GM12872 (cell line): ENCODE data around the gene ERFE.
A peak's percentile ranks its signal among the peaks of the same experiment; 100 is the strongest.

ENCODE experiments used
- CTCF ChIP-seq: IDR thresholded peaks from 3 replicates; pipeline ENCODE4 v1.5.1; 2011; ENCODE audit warnings: low read depth, mild to moderate bottlenecking, low read length, moderate library complexity; ENCODE audit not compliant: insufficient read depth

The ERFE gene

DNA sequence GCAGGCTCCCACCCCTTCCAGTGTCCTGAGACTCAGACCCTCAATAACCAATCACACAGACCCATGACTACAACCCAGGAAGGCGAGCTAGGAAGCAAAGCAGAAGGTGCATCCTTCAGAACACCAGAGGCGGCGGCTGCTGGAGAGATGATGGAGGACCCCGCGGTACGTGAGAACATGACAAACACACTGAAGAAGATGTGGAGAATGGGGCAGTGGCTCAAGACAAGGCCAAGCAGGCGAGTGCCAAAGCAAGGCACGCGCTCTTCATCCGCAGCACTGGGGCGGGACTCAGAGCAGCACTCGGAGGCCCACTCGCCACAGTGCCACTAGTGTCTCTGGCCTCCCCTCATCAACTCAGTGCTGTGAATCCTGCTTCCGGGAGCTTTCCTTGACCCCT is 13.7 kb downstream of the ERFE start:
- no peak for TF ChIP-seq CTCF

GRCh38 chr2:238173692-238174091 is 14.9 kb downstream of the ERFE start:
- TF ChIP-seq CTCF, result peak; percentile 45; the same call in 2 of the 3 replicates

DNA sequence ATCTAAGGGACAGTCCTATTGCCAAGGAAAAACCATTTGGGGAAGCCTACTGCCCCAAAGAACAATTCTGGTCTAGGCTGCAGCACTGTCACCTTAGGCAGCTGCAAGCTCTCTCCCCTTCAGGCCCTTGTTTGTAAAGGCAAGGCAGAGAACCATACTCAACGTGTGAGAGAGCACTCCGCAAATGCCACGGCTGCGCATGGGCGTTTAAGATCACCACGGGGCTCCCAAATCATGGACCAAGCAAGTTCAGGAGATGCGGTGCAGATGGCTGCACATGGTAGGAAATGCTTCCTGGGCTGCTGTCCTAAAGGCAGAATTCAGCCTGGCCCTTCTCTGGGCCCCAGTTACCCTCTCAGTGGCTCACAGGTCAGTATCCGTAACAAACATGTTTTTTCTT is 15.5 kb downstream of the ERFE start:
- no peak for TF ChIP-seq CTCF

DNA sequence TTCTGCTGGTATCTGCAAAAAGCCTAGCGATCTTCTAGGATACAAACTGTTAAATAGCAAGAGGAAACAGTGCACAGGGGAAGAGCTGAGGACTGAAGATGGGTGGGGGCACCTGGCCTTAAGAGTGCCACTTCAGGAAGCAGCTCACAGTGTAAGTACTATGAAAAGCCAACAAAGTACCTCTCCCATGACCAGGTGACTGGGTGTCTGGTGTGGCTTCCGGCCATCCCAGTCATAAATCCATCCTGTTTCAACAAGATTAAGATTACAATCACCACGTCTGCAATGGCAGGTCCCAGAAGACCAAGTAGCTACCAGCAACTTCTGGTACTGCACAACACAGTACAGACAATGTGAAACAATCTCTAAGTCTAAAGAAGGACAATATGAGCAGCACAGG is 15.9 kb downstream of the ERFE start:
- TF ChIP-seq CTCF, result no peak

- TF ChIP-seq CTCF, result no peak
Observed at GRCh38 chr2:238176613-238177012, 17.8 kb downstream of the ERFE start.

- no peak for TF ChIP-seq CTCF
Observed at GRCh38 chr2:238180554-238180953, 21.8 kb downstream of the ERFE start.

- TF ChIP-seq CTCF, result no peak
Observed at GRCh38 chr2:238182362-238182761, 23.6 kb downstream of the ERFE start.

GRCh38 chr2:238183821-238184220 is 25.1 kb downstream of the ERFE start:
- TF ChIP-seq CTCF, result no peak
